IMR-90 (cell line): Measurements from ENCODE around the gene RPS8.

ENCODE experiments used
- CEBPB ChIP-seq: IDR thresholded peaks from 2 replicates; pipeline ENCODE4 v1.6.1; 2012; ENCODE audit warnings: low read depth, low read length, improper control_type of control experiment
- CHD1 ChIP-seq: IDR thresholded peaks from 2 replicates; pipeline ENCODE4 v1.6.1; 2012; ENCODE audit warnings: low read depth, low read length, improper control_type of control experiment
- MAFK ChIP-seq: IDR thresholded peaks from 2 replicates; pipeline ENCODE4 v1.6.1; 2012; ENCODE audit warnings: low read depth, low read length, improper control_type of control experiment
- MAZ ChIP-seq: IDR thresholded peaks from 2 replicates; pipeline ENCODE4 v1.6.1; 2012; ENCODE audit warnings: low read depth, mild to moderate bottlenecking, low read length, improper control_type of control experiment, moderate library complexity, borderline replicate concordance
- MXI1 ChIP-seq: IDR thresholded peaks from 2 replicates; pipeline ENCODE4 v1.6.1; 2012; ENCODE audit warnings: low read depth, mild to moderate bottlenecking, low read length, moderate library complexity, borderline replicate concordance
- POLR2A ChIP-seq: IDR thresholded peaks from 2 replicates; pipeline ENCODE4 v1.6.1; 2012; ENCODE audit warnings: mild to moderate bottlenecking, low read depth, low read length
- RAD21 ChIP-seq: IDR thresholded peaks from 2 replicates; pipeline ENCODE4 v1.6.1; 2012; ENCODE audit warnings: low read length, improper control_type of control experiment
- RCOR1 ChIP-seq: IDR thresholded peaks from 2 replicates; pipeline ENCODE4 v1.6.1; 2012; ENCODE audit warnings: mild to moderate bottlenecking, low read length, improper control_type of control experiment; ENCODE audit not compliant: insufficient replicate concordance
- RFX5 ChIP-seq: IDR thresholded peaks from 2 replicates; pipeline ENCODE4 v1.8.0; 2012; ENCODE audit warnings: low read depth, mild to moderate bottlenecking, low read length, moderate library complexity
- SMC3 ChIP-seq: fragments of 150-350 bp; IDR thresholded peaks from 2 replicates; pipeline ENCODE4 v1.6.1; 2016; ENCODE audit warnings: low read depth, mild to moderate bottlenecking, antibody characterized with exemption, low read length, moderate library complexity
- TF ChIP-seq, protein P1 (sequence below): conservative IDR thresholded peaks from 2 replicates; pipeline ENCODE4 v1.5.1; 2012; ENCODE audit warnings: mild to moderate bottlenecking, low read depth, low read length, improper control_type of control experiment
- TF ChIP-seq, protein P2 (sequence below): fragments of 150-350 bp; IDR thresholded peaks from 2 replicates; pipeline ENCODE4 v1.6.1; 2017; ENCODE audit warnings: mild to moderate bottlenecking, antibody characterized with exemption, low read length, low read depth
- TF ChIP-seq, protein P3 (sequence below): fragments of 150-350 bp; IDR thresholded peaks from 2 replicates; pipeline ENCODE4 v1.6.1; 2016; ENCODE audit warnings: low read depth, mild to moderate bottlenecking, low read length, moderate library complexity, borderline replicate concordance

DNA sequence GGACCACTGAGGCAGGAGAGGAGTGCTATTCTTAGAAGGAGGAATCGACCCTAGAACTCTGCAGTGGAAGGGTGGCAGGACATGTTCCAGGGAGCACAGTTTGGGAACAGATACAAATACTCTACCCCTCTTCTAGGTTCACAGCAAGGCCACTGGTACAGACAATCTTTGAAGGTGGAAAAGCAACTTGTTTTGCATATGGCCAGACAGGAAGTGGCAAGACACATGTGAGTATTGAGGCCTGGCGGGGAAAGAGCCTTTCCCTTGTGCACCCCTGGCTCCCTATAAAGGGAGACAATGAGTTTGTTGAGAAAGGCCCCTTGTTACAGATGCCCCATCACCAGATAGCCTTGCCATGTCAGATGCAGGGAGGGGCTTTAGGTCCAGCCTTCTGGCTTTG, 17.9 kb upstream of the RPS8 start:
- TF ChIP-seq CHD1 (no peak), RAD21 (no peak), MXI1 (no peak), SMC3 (no peak), CEBPB (no peak), MAFK (no peak), RFX5 (no peak), POLR2A (no peak), RCOR1 (no peak), MAZ (no peak)
- TF ChIP-seq, protein P1, sequence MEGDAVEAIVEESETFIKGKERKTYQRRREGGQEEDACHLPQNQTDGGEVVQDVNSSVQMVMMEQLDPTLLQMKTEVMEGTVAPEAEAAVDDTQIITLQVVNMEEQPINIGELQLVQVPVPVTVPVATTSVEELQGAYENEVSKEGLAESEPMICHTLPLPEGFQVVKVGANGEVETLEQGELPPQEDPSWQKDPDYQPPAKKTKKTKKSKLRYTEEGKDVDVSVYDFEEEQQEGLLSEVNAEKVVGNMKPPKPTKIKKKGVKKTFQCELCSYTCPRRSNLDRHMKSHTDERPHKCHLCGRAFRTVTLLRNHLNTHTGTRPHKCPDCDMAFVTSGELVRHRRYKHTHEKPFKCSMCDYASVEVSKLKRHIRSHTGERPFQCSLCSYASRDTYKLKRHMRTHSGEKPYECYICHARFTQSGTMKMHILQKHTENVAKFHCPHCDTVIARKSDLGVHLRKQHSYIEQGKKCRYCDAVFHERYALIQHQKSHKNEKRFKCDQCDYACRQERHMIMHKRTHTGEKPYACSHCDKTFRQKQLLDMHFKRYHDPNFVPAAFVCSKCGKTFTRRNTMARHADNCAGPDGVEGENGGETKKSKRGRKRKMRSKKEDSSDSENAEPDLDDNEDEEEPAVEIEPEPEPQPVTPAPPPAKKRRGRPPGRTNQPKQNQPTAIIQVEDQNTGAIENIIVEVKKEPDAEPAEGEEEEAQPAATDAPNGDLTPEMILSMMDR, result no peak
- TF ChIP-seq, protein P2, sequence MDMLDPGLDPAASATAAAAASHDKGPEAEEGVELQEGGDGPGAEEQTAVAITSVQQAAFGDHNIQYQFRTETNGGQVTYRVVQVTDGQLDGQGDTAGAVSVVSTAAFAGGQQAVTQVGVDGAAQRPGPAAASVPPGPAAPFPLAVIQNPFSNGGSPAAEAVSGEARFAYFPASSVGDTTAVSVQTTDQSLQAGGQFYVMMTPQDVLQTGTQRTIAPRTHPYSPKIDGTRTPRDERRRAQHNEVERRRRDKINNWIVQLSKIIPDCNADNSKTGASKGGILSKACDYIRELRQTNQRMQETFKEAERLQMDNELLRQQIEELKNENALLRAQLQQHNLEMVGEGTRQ, result no peak
- TF ChIP-seq, protein P3, sequence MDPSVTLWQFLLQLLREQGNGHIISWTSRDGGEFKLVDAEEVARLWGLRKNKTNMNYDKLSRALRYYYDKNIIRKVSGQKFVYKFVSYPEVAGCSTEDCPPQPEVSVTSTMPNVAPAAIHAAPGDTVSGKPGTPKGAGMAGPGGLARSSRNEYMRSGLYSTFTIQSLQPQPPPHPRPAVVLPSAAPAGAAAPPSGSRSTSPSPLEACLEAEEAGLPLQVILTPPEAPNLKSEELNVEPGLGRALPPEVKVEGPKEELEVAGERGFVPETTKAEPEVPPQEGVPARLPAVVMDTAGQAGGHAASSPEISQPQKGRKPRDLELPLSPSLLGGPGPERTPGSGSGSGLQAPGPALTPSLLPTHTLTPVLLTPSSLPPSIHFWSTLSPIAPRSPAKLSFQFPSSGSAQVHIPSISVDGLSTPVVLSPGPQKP, result no peak
